T follicular helper cell (primary cell): ENCODE measurements around the gene RGS3.

Source experiments
- DNase-seq: peaks from one replicate; pipeline ENCODE4 v3.0.0-alpha.2; 2020; ENCODE audit warnings: low read depth

Gene RGS3

DNA sequence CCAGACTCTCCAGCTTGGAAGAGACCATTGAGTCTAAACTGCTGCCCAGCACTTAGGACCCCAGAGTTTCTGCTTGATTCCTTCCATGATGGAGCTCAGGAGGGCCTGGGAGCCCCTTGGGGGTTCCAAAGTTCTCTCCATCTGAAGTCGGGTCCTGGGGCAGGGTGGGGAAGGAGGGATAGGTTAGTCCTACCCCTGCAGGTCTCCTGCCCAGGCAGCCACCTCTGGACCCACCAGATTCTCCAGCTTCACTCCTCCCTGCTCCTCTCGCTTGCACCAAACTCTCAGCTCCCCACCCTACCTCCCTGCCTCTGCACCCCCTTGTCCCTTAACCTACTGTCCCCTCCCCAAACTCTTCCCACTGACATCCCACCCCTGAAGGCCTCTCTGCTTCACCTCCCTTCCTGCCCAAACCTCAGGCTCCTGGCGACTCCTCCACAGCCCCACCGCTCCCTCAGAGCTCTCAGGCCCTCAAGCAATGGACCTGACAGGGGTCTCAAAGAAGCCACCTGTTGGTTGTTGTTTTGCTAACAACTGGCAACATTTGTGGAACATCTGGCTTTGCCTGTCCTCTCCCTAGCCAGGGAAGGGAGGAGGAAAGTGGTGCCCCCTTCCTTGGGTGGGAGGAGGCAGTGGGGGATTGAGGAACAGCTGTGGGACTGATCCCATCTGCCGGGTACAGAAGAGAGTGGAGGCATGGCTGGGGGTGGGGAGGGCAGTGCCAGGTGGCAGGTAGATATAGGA, 137.5 kb downstream of the RGS3 start:
- DNase-seq, result no peak

DNA sequence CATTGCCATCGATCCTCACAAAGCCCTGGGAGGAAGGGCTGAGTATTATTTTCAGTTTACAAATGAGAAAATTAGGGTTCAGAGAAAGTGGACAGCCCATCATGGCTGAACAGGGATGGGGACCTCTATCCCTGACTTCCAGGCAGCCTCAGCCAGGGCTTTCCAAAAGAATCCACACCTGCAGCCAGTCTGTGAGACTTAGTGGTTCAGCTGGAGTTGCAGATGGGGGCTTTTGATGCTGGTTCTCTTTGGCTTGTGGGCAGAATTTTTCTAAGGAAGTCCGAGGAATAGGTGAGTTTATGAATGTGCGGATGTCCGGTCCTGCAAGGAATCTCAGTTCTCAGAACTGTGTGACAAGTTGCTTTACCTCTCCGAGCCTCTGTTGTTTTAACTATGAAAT, 138.1 kb downstream of the RGS3 start:
- DNase-seq, result no peak

DNA sequence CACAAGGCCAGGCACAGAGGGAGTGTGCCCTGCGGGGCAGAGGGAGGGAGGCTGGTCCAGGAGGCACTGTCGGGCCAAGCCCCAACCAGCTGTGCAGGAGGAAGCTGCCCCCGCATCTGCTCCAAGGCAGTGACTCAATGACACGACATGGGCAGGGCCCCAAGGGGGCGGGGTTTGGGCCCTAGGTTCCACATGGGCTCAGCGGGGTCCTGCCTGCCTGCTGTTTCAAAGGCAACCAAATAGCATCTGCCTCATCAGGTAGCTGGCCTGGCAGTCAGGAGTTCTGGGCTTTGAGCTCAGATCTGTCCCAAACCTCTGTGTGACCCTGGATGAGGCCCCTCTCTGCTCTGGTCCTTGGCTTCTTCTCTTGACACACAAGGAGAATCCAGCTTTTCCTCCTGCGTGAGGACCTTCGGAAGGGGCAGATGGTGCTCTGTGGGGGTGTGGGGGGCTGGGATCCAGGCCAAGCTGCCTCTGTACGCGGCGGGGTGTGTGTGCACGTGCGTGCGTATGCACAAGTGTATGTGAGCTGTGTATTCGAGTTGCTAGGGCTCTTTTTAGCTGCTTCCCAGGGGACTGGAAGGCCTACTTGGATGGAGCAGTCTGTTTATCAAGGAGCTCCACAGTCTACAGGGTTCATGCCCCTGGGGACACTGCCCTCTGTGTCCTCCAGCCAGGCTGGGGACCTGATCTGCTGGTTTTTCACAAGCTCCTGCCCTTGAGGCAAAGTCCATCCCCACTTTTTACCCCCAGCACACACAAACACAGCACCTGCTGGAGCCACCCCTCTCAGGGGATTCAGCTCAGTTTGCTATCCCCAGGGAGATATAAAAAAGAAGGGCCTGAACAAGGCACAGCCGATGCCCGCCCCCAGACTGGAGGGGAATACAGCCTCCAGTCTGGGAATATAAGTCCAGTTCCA, 138.9 kb downstream of the RGS3 start:
- DNase-seq, result no peak

DNA sequence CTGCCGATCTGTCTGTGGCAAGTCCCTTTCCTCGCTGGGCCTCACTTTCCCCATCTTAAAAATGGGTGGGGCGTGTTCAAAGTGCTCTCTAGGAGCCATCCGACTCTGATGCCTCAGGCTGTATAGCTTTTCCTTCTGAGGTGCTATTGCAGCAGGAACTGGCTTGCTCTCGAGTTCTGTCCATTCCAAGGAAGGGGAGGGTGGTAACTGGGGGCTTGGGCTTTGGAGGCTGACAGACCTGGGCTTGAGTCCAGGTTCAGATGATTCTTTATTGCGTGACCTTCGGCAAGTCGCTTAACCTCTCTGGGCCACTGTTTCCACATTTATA, 139.5 kb downstream of the RGS3 start:
- no peak for DNase-seq

DNA sequence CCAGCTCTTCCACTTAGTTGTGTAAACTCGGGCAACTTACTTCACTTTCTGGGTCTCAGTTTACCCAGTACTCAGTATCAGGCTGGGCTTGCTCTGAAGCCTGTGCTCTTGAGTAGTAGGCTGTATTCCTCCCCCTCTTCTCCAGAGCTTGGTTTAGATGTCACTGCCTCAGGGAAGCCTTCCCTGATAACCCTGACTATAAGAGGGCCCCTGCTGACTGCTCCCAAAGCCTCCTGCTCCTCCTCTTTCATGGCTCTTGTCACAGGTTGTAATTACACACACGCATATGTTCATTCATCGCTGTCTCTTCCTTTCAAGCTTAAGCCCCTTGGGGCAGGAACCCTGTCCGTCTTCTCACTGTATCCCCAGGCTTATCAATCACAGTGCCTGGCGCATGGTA, 140.2 kb downstream of the RGS3 start:
- DNase-seq, result no peak

DNA sequence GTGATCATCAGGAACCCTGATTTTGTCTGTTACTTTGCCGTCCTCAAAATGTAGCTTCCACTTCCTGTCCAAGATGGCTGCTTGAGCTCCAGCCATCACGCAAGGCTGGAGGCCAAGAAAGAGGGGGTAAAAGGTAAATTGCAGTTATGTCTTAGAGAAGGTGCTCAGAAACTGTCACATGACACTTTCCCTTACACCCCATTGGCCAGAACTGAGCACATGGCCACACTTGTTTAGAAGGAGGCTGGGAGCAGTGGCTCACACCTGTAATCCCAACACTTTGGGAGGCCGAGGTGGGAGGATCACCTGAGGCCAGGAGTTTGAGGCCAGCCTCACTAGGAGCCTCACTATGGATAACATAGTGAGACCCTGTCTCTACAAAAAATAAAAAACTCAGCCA, 140.9 kb downstream of the RGS3 start:
- no peak for DNase-seq

DNA sequence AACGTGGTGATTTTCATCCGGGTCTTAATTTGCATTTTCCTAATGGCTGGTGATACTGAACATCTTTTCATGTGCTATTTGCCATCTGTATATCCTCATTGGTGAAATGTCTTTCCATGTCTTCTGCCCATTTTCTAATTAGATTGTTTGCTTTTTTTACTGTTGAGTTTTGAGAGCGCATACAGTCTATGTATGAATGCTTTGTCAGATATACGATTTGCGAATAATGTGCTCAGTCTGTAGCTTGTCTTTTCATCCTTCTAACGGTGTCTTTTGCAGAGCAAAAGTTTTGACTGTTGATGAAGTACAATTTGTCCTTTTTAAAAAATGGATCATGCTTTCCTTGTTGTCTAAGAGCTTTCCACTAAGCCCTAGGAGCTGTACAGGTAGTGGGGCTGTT, 143.0 kb downstream of the RGS3 start:
- DNase-seq, result no peak

DNA sequence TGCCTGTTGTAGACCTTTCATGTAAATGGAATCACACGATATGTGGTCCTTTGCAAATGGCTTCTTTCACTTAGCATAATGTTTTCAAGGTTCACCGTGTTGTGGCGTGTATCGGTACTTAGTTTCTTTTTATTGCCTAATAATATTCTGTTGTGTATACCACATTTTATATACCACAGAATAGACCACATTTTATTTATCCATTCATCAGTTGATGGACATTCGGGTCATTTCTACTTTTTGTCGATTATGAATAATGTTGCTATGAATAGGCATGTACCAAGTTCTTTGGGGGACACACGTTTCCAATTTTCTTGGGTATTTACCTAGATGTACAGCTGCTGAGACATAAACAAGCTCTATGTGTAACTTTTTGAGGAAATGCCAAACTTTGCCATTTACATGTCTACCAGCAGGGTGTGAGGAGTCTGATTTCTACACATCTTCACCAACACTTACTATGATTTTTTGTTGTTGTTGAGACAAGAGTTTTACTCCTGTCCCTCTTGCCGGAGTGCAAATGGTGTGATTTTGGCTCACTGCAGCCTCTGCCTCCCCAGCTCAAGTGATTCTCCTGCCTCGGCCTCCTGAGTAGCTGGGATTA, 144.7 kb downstream of the RGS3 start:
- DNase-seq, result no peak

DNA sequence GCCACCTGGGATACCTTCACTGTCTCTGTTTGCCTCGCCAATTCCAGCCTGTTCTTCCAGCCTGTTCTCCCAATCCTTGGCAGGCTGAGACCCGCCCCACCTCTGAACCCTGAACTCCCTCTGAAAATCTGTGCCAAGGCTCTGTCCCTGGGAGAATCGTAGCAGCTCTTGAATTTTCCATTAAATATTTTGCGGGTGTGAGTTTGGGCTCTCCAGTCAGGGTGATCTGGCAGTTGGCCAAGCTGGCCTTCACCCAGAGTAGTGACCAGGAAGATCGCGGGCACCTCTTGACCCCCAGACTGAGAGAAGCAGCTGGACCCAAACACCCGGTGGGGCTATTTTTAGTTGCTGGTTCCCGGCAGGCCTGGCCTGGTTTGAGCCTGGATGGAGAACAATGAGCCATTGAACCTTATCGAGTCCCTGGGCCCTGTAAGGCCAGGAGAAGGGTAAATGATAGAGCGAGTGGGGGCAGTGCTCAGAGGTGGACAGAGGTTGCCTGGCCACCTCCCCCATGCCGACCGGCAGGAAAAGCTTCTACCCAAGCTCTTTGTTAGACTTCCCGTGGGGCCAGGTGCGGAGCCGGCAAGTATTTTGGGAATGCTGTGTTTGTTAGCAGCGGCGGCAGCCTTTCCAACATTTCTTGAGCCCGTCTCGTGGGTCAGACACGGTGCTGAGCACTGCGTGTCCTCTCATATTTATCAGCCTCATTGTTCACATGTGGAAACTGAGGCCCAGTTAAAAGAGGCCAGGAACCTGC, 146.2 kb downstream of the RGS3 start:
- DNase-seq, result no peak

DNA sequence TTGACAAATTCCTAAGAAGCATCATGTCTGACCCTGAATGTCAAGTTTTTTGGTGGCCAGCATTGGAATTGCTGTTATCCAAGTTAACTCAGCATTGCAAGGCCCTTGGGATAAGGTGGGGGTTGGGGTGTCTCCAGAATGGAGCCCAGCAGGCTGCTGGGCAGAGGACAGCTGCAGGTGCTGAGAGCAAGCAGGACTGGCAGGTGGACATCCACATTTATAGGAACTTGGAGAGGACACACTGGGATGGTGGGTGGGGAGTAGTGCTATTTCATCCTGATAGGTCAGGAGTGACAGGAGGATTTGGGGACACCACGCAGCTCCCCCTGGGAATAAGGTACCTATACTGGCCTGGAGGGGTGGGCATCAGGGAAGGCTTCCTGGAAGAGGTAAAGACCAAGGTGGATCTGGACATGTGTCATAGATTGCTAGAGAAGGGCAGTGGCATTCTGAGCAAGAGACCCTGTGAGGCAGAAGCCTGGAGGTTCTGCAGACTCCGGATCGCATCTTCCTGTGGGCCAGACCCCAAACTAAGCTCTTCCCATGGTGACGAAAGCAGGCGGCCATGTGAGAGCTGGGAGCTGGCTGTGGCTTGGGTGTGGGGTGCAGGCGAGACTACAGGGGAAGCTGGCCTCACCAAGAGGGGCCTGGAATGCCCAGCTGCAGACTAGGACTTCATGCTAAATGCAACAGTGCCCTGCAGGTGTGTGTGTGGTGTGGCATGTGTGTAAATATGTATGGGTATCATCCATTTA, 148.1 kb downstream of the RGS3 start:
- DNase-seq, result no peak

DNA sequence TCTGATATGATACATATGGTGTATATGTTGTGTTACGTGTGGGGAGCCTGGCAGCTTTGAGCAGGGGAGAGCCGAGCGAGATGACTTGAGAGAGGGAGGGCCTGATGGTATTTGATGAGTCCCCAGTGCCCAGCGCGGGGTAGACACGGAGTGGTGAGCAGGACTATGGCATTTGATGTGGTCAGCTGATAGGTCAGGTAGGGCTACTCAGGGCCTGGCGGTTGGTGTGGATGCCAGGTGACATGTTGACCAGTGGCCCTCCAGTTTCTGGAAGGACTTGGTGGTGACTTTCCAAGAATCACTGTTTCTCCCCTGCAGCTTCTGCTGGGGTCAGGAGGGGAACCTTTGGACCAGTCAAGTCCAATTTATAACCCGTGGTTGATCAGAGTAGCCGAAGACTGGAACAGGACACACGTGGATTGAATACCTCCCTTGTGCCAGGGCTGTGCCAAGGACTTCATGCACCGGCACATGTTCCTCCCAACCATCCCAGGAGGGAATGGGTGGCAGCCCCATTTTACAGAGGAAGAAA, 148.8 kb downstream of the RGS3 start:
- no peak for DNase-seq

DNA sequence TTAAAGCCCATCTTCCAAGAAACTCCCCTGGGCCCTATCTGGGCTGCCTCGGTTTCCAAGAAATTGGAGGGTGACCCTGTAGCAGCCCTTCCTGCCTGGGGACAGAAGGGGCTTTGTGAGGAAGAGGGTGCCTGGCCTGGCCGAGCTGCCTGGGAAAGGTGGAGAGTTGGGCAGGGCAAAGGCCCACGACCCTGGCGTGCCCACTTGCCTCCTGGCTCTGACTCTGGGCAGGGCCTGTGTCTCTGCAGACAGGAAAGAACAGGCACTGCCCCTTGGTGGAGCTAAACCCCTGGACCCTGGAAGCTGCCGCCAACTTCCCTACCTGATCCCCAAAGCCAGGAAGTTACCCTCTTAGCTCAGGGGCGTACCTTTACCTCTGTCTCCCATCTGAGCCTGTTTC, 149.3 kb downstream of the RGS3 start:
- no peak for DNase-seq

DNA sequence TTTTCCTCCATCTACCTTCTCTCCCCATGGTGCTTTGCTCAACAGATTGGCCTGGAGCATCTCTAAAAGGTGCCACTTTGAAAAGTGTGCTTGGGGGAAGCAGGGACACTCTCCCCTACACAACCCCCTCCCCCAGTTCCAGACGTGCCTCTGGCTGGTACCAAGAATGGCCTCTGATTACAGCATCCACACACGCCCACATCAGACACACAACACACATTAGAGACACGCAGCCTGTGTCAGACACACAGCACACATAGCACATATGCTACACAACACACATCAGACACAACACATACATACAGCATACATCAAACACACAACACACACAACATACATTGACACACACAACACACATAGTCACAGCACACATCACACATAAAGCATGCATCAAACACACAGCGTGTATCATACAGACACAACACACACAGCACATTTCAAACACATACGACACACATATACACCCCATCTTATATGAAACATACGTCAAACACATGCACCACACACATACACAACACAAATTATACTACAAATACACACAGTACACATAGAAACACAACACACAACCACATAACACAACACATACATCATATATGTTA, 150.4 kb downstream of the RGS3 start:
- no peak for DNase-seq

DNA sequence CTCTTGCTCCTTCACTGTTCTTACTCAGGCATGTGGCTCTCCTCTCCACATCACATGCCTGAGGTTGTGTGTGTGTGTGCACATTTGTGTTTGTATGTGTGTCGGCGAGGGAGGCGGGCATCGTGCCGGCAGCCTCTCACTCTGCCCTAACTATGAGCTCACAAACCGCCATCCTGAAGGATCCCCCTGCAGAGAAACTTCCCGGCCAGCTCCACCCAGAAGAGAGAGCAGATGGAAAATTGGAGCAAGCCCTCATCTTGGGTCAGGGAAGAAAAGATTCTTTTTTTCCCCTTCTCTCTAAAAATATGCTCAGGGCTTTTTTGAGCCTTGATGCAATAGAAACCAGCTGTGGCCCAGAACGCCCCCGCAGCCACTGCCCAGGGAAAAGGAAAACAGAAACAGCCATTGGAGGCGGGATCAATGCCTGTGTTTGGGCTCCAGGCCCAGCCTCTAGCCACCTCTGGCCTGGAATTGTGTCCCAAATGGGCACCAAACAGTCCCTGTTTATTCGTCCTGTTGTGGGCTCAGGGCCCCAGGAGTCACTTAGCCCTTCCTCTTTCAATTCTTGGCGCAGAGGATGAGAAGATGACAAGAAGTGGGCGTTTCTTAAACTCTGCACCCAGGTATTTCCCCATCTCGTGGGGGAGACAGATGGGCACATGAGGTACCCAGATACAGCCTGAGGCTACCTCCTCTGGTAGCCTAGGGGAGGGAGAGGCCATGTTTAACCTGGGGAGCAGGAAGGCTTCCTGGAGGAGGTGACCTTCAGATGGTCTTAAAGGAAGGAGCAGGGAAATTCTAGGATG, 151.5 kb downstream of the RGS3 start:
- DNase-seq, result no peak

DNA sequence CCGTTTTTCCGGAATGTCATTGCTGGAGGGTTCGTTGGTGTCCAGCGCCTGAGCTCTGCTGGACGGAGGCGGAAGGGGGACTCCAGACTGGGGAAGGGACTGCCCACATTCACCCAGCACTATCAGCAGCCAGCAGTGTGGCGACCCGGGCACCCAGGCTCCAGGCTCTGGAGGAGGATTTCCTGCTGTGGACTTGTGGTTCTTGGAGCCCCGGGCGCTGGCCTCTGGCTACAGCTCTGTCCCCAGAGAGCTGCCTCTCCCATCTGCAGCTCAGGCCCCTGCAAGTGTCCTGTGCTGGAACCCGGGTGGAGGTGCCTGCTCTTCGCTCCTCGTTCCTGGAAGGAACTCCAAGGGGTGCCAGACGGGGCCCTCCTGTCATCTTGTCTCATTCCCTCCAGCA, 152.6 kb downstream of the RGS3 start:
- no peak for DNase-seq

DNA sequence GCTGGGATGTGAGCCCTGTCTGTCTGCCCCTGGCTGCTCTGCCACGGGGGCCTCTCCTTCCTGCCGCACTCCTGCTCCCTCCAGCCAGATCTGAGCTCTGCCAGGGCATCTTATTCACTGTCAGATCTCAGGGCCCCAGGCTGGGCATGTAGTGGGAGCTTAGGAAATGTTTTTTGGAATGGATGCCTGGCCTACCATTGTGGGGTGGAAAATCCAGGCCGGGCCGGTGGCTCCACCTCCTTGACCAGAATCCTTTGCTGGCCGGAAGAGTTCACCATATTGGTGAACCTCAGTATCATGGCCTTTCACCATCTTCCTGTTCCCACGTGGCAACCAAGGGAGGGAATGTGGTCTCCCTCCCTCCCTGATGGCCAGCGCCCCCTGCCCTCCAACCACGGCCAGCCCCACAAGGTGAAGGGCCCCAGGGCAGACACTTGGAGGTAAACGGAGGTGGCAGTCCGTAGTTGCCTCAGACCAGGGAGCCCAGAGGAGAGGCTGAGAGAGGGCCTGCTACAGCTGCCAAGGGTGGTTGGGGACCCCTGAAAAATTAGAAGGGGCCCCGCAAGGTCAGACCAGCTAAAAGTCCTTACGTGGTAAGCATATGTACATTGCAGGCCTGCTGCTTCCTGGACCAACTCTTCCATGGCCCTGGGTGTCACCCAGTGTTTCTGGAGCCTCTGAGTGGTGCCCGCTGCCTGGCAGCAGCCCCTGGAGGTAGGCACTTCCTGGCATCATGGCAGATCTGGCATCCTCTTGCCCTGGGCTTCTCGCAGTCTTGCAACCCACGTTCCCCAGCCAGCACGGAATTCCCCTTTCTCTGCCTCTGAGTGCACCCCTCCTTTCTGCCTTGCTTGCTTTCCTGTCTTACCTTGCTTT, 153.3 kb downstream of the RGS3 start:
- DNase-seq, result no peak

DNA sequence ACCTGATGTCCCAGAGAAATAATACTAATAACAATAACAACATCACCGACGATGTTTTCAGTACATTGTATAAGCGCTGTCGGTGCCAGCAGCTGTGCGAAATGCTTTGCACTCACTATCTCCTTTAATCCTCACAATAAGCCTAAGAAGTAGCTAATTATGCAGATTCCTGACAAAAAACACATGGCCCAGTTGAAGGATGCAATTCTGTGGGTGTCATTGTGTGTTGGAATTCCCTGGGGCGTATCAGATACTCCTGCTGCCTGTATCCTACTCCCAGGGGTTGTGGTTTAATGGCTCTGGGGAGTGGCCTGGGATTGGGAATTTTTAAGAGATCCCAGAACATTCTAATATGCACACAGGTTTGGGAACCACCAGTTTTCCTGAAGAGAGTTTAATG, 154.0 kb downstream of the RGS3 start:
- no peak for DNase-seq

DNA sequence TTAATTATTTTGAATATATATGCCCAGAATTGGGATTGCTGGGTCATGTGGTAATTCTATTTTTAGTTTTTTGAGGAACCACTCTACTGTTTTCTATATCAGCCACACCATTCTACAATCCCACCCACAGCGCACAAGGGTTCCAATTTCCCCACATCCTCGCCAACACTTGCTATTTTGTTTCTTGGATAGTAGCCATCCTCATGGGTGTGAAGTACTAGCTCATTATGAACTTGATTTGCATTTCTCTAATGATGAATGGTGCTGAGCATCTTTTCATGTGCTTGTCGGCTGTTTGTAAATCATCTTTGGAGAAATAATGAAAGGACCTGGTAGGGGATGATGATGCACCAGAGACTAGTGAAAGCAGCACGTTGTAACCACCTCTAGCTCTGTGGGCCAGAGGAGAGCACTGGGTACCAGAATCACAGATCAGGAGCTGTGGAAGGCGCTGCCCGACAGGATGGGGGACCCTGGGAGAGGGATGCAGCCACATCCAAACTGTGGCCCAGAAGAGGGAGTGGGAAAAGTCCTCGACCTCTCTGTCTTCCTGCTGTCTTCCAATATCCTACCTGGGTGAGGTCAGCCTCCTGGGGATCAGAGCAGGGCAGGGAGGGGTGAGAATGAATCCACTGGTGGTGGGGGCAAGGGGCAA, 155.4 kb downstream of the RGS3 start:
- DNase-seq, result no peak
